ENCODE measurements around the gene SAMSN1. TPM values are rescaled to one million over a fixed set of nuclear protein-coding genes. Genes with fewer than 3 reads are reported as not detected.

SAMSN1 gene
- polyA plus RNA-seq, 1 of the 3 experiments (the other 2 are of a cell fraction) = not detected

GRCh38 chr21:14491269-14491681 lies 54.8 kb downstream of the SAMSN1 start:
- Histone ChIP-seq H3K4me1 (ENCODE audit: control insufficient read depth in 1 of 2, insufficient read depth in 2 of 2, low read depth in 1 of 2, low read length in 1 of 2) (no peaks in the 10 kb centered on the region), H3K79me2 (ENCODE audit: insufficient read depth) (no peaks in the 10 kb centered on the region), H3K4me3 (ENCODE audit: low read depth in 2 of 2, low read length in 1 of 2) (no peak overlapping the region), H3F3A (replicated peaks; ENCODE audit: insufficient read depth) (no peaks in the 10 kb centered on the region), H2AFZ (ENCODE audit: low read depth) (no peak overlapping the region), H3K27me3 (ENCODE audit: insufficient read depth) (no peaks in the 10 kb centered on the region), H3K36me3 (replicated peaks in 1 of 2; ENCODE audit: control insufficient read depth in 1 of 2, insufficient read depth in 2 of 2, low read length in 1 of 2) (no peaks in the 10 kb centered on the region), H3K9me3 (no peaks in the 10 kb centered on the region), H3K4me2 (no peak overlapping the region), H3K27ac (ENCODE audit: low read depth in 2 of 2, low read length in 1 of 2) (no peak overlapping the region), H3K9me2 (no peaks in the 10 kb centered on the region), H3K9ac (no peak overlapping the region), H4K20me1 (ENCODE audit: insufficient read depth) (no peaks in the 10 kb centered on the region)
- POLR2A ChIA-PET = no interaction called here
- TF ChIP-seq TAF1 (IDR thresholded peaks at IDR 0.05; ENCODE audit: borderline replicate concordance, low read depth, low read length) (no peak), POLR2AphosphoS5 (IDR thresholded peaks at IDR 0.05; ENCODE audit: low read depth, low read length) (no peak)
- DNase-seq = no peak
- CTCF ChIA-PET = no interaction called here
- 0% methylated on average over 1 of the region's 1 CpG for WGBS (ENCODE audit: low lambda C conversion rate)

- H2AFZ ChIP-seq (ENCODE audit: low read depth) = no peak overlapping the region
- WGBS (ENCODE audit: low lambda C conversion rate) = 12% methylated on average over 5 of the region's 5 CpGs
- H3K4me1 ChIP-seq (ENCODE audit: control insufficient read depth in 1 of 2, insufficient read depth in 2 of 2, low read depth in 1 of 2, low read length in 1 of 2) = no peaks in the 10 kb centered on the region
- POLR2A ChIA-PET = no interaction called here
- H3K9ac ChIP-seq = no peak overlapping the region
- H3K9me3 ChIP-seq = no peaks in the 10 kb centered on the region
- H4K20me1 ChIP-seq (ENCODE audit: insufficient read depth) = no peaks in the 10 kb centered on the region
- no peak for DNase-seq
- H3K4me2 ChIP-seq = no peak overlapping the region
- H3K36me3 ChIP-seq (replicated peaks in 1 of 2; ENCODE audit: control insufficient read depth in 1 of 2, insufficient read depth in 2 of 2, low read length in 1 of 2) = no peaks in the 10 kb centered on the region
- no peaks in the 10 kb centered on the region for H3F3A ChIP-seq (replicated peaks; ENCODE audit: insufficient read depth)
- no peak overlapping the region for H3K4me3 ChIP-seq (ENCODE audit: low read depth in 2 of 2, low read length in 1 of 2)
- no peak overlapping the region for H3K27ac ChIP-seq (ENCODE audit: low read depth in 2 of 2, low read length in 1 of 2)
- no peaks in the 10 kb centered on the region for H3K79me2 ChIP-seq (ENCODE audit: insufficient read depth)
- TF ChIP-seq RXRA (IDR thresholded peaks at IDR 0.05; ENCODE audit: borderline replicate concordance, low read depth) = no peak
- TF ChIP-seq MXI1 (IDR thresholded peaks at IDR 0.05; ENCODE audit: low read depth, low read length) = no peak
- TF ChIP-seq YY1 (IDR thresholded peaks at IDR 0.05; ENCODE audit: low read depth) = no peak
- no peak for TF ChIP-seq POLR2AphosphoS5 (IDR thresholded peaks at IDR 0.05; ENCODE audit: low read depth, low read length)
- no peak for TF ChIP-seq EZH2phosphoT487 (IDR thresholded peaks at IDR 0.05; ENCODE audit: borderline replicate concordance, low read depth)
- TF ChIP-seq TCF12 (IDR thresholded peaks at IDR 0.05) = no peak
- TF ChIP-seq NFIC (IDR thresholded peaks at IDR 0.05; ENCODE audit: borderline replicate concordance) = no peak
- no peak for TF ChIP-seq SMC3 (IDR thresholded peaks at IDR 0.05; ENCODE audit: low read depth, low read length)
- no peak for TF ChIP-seq REST (IDR thresholded peaks at IDR 0.05; ENCODE audit: low read depth, low read length)
- TF ChIP-seq ELF1 (IDR thresholded peaks at IDR 0.05) = no peak
- no peak for TF ChIP-seq USF2 (IDR thresholded peaks at IDR 0.05; ENCODE audit: borderline replicate concordance, low read depth, low read length)
- TF ChIP-seq FOXJ3 (CRISPR knock-in tag; IDR thresholded peaks at IDR 0.05) = no peak
- TF ChIP-seq USF1 (IDR thresholded peaks at IDR 0.05; ENCODE audit: borderline replicate concordance, low read depth) = no peak
- TF ChIP-seq RFX5 (IDR thresholded peaks at IDR 0.05; ENCODE audit: low read length) = no peak
- TF ChIP-seq MEF2A (IDR thresholded peaks at IDR 0.05; ENCODE audit: borderline replicate concordance, low read depth) = no peak
- TF ChIP-seq TAF1 (IDR thresholded peaks at IDR 0.05; ENCODE audit: borderline replicate concordance, low read depth, low read length) = no peak
- TF ChIP-seq GATA2 (CRISPR knock-in tag; IDR thresholded peaks at IDR 0.05) = no peak
- no peak for TF ChIP-seq NRF1 (IDR thresholded peaks at IDR 0.05; ENCODE audit: low read depth, low read length)
- TF ChIP-seq FOSL2 (IDR thresholded peaks at IDR 0.05; ENCODE audit: borderline replicate concordance, low read depth) = no peak
- TF ChIP-seq RAD21 (IDR thresholded peaks at IDR 0.05; ENCODE audit: low read length) = no peak
- CTCF ChIA-PET = no interaction called here
- H3K27me3 ChIP-seq (ENCODE audit: insufficient read depth) = no peaks in the 10 kb centered on the region
- H3K9me2 ChIP-seq = no peaks in the 10 kb centered on the region
These were observed 57.4 kb downstream of the SAMSN1 start for GRCh38 chr21:14488672-14489204.

All from SK-N-SH (cell line).